Stimulated activated naive CD8-positive, alpha-beta T cell treated with anti-CD3 and anti-CD28 coated beads, Interleukin-15, Interleukin-2, amounts not matched to agents 100 ng/mL and 50 ng/mL, for 24 hours (primary cell): ENCODE data around the gene ENPP7.
"Not testable (repeated sequence)": the region's sequence is repeated elsewhere in the genome, so short reads cannot be mapped to it uniquely, and the experiment has no call there.

Experiments used
- H3K27ac Mint-ChIP-seq: one replicate; pipeline ENCODE4 v1.8.0; 2021; ENCODE audit warnings: mild to moderate bottlenecking, mixed read lengths
- H3K27me3 Mint-ChIP-seq: one replicate; pipeline ENCODE4 v1.8.0; 2021; ENCODE audit warnings: mixed read lengths
- H3K36me3 Mint-ChIP-seq: one replicate; pipeline ENCODE4 v1.8.0; 2021; ENCODE audit warnings: low read depth, mixed read lengths
- H3K4me1 Mint-ChIP-seq: one replicate; pipeline ENCODE4 v1.8.0; 2021; ENCODE audit warnings: low read depth, mixed read lengths
- H3K4me3 Mint-ChIP-seq: one replicate; pipeline ENCODE4 v1.8.0; 2021; ENCODE audit warnings: mild to moderate bottlenecking, mixed read lengths
- H3K9me3 Mint-ChIP-seq: one replicate; pipeline ENCODE4 v1.8.0; 2021; ENCODE audit warnings: mixed read lengths

Gene ENPP7

GRCh38 chr17:79747508-79748294 is 17.0 kb downstream of the ENPP7 start:
- Mint-ChIP-seq H3K27me3 (peaks cover 42% of the 10 kb centered on the region), H3K9me3 (no peaks in the 10 kb centered on the region), H3K4me1 (peaks cover 21% of the 10 kb centered on the region), H3K36me3 (no peaks in the 10 kb centered on the region), H3K4me3 (peak overlapping the region; percentile 41), H3K27ac (no peak overlapping the region)

- no peak overlapping the region for H3K4me3 Mint-ChIP-seq
- peaks cover 45% of the 10 kb centered on the region for H3K27me3 Mint-ChIP-seq
- no peaks in the 10 kb centered on the region for H3K9me3 Mint-ChIP-seq
- no peak overlapping the region for H3K27ac Mint-ChIP-seq
- no peaks in the 10 kb centered on the region for H3K36me3 Mint-ChIP-seq
- H3K4me1 Mint-ChIP-seq = peaks cover 21% of the 10 kb centered on the region
Observed at GRCh38 chr17:79748295-79749099, 17.8 kb downstream of the ENPP7 start.

GRCh38 chr17:79749156-79749815 is 18.5 kb downstream of the ENPP7 start:
- peaks cover 48% of the 10 kb centered on the region for H3K27me3 Mint-ChIP-seq
- no peak overlapping the region for H3K27ac Mint-ChIP-seq
- H3K9me3 Mint-ChIP-seq = no peaks in the 10 kb centered on the region
- peaks cover 21% of the 10 kb centered on the region for H3K4me1 Mint-ChIP-seq
- H3K4me3 Mint-ChIP-seq = no peak overlapping the region
- H3K36me3 Mint-ChIP-seq = no peaks in the 10 kb centered on the region

GRCh38 chr17:79749958-79750357 is 19.2 kb downstream of the ENPP7 start:
- H3K4me1 Mint-ChIP-seq = peaks cover 21% of the 10 kb centered on the region
- H3K9me3 Mint-ChIP-seq = no peaks in the 10 kb centered on the region
- H3K27ac Mint-ChIP-seq = no peak overlapping the region
- H3K36me3 Mint-ChIP-seq = no peaks in the 10 kb centered on the region
- peaks cover 51% of the 10 kb centered on the region for H3K27me3 Mint-ChIP-seq
- H3K4me3 Mint-ChIP-seq = no peak overlapping the region

GRCh38 chr17:79750650-79751545 is 20.2 kb downstream of the ENPP7 start:
- Mint-ChIP-seq H3K4me3 (no peak overlapping the region), H3K4me1 (peaks cover 17% of the 10 kb centered on the region), H3K36me3 (no peaks in the 10 kb centered on the region), H3K27ac (no peak overlapping the region), H3K9me3 (no peaks in the 10 kb centered on the region), H3K27me3 (peaks cover 47% of the 10 kb centered on the region)

- peaks cover 44% of the 10 kb centered on the region for H3K27me3 Mint-ChIP-seq
- no peaks in the 10 kb centered on the region for H3K36me3 Mint-ChIP-seq
- no peak overlapping the region for H3K27ac Mint-ChIP-seq
- H3K4me3 Mint-ChIP-seq = no peak overlapping the region
- no peaks in the 10 kb centered on the region for H3K9me3 Mint-ChIP-seq
- peaks cover 11% of the 10 kb centered on the region for H3K4me1 Mint-ChIP-seq
Observed at GRCh38 chr17:79752175-79752574, 21.4 kb downstream of the ENPP7 start.

GRCh38 chr17:79754370-79754769 is 23.6 kb downstream of the ENPP7 start:
- H3K27ac Mint-ChIP-seq = no peak overlapping the region
- H3K9me3 Mint-ChIP-seq = no peaks in the 10 kb centered on the region
- no peaks in the 10 kb centered on the region for H3K36me3 Mint-ChIP-seq
- peaks cover 39% of the 10 kb centered on the region for H3K27me3 Mint-ChIP-seq
- H3K4me1 Mint-ChIP-seq = peaks cover 4% of the 10 kb centered on the region
- no peak overlapping the region for H3K4me3 Mint-ChIP-seq

- not testable (repeated sequence) for H3K4me3 Mint-ChIP-seq, H3K36me3 Mint-ChIP-seq, H3K4me1 Mint-ChIP-seq, H3K9me3 Mint-ChIP-seq, H3K27ac Mint-ChIP-seq
- peaks cover 34% of the 10 kb centered on the region for H3K27me3 Mint-ChIP-seq
Observed at GRCh38 chr17:79754903-79755302, 24.2 kb downstream of the ENPP7 start.

GRCh38 chr17:79755591-79755990 is 24.8 kb downstream of the ENPP7 start:
- H3K9me3 Mint-ChIP-seq = no peaks in the 10 kb centered on the region
- H3K27ac Mint-ChIP-seq = no peak overlapping the region
- H3K27me3 Mint-ChIP-seq = peaks cover 31% of the 10 kb centered on the region
- no peak overlapping the region for H3K4me3 Mint-ChIP-seq
- H3K36me3 Mint-ChIP-seq = no peaks in the 10 kb centered on the region
- peaks cover 4% of the 10 kb centered on the region for H3K4me1 Mint-ChIP-seq

- no peaks in the 10 kb centered on the region for H3K4me1 Mint-ChIP-seq
- H3K36me3 Mint-ChIP-seq = no peaks in the 10 kb centered on the region
- no peak overlapping the region for H3K27ac Mint-ChIP-seq
- H3K9me3 Mint-ChIP-seq = no peaks in the 10 kb centered on the region
- H3K27me3 Mint-ChIP-seq = peaks cover 17% of the 10 kb centered on the region
- H3K4me3 Mint-ChIP-seq = no peak overlapping the region
Observed at GRCh38 chr17:79757140-79757745, 26.5 kb downstream of the ENPP7 start.

- H3K36me3 Mint-ChIP-seq = no peaks in the 10 kb centered on the region
- no peaks in the 10 kb centered on the region for H3K4me1 Mint-ChIP-seq
- no peak overlapping the region for H3K4me3 Mint-ChIP-seq
- peaks cover 16% of the 10 kb centered on the region for H3K27me3 Mint-ChIP-seq
- H3K9me3 Mint-ChIP-seq = no peaks in the 10 kb centered on the region
- H3K27ac Mint-ChIP-seq = no peak overlapping the region
Observed at GRCh38 chr17:79758271-79758670, 27.5 kb downstream of the ENPP7 start.

- Mint-ChIP-seq H3K4me1 (no peaks in the 10 kb centered on the region), H3K36me3 (no peaks in the 10 kb centered on the region), H3K27ac (no peak overlapping the region), H3K27me3 (peaks cover 8% of the 10 kb centered on the region), H3K9me3 (no peaks in the 10 kb centered on the region), H3K4me3 (no peak overlapping the region)
Observed at GRCh38 chr17:79760197-79760906, 29.6 kb downstream of the ENPP7 start.

- Mint-ChIP-seq H3K4me3 (no peak overlapping the region), H3K27me3 (peaks cover 10% of the 10 kb centered on the region), H3K9me3 (no peaks in the 10 kb centered on the region)
Observed at GRCh38 chr17:79761894-79762589, 31.3 kb downstream of the ENPP7 start.

More at GRCh38 chr17:79761894-79762589, 31.3 kb downstream of the ENPP7 start:
- Mint-ChIP-seq H3K27ac (no peak overlapping the region), H3K4me1 (no peaks in the 10 kb centered on the region), H3K36me3 (no peaks in the 10 kb centered on the region)
